Fibroblast of lung (primary cell): ENCODE results near the gene ITGAD.

Source experiments
- CTCF ChIP-seq, 2 donors: IDR thresholded peaks in 1 of 2; conservative IDR thresholded peaks in 1 of 2; 1 replicate in 1 of 2; 2 replicates in 1 of 2; pipeline ENCODE4 v1.5.1; 2011 to 2012; ENCODE audit warnings: low read length in 2 of 2, control low read depth in 1 of 2, inconsistent platforms in 1 of 2, low read depth in 1 of 2, mild to moderate bottlenecking in 1 of 2
- EZH2 ChIP-seq: IDR thresholded peaks from 2 replicates; pipeline ENCODE4 v1.5.1; 2012; ENCODE audit warnings: low read length, control low read depth, mild to moderate bottlenecking; ENCODE audit errors: missing control alignments

- TF ChIP-seq CTCF (conservative IDR thresholded peaks at IDR 0.05 in 1 of 2, IDR thresholded peaks at IDR 0.05 in 1 of 2; ENCODE audit: low read depth in 1 of 2, low read length in 2 of 2): no peak
- no peak for TF ChIP-seq EZH2
These were observed 37.6 kb upstream of the ITGAD start for GRCh38 chr16:31355431-31356100.
